ENCODE results near the gene PCNX3.

PCNX3 gene

DNA sequence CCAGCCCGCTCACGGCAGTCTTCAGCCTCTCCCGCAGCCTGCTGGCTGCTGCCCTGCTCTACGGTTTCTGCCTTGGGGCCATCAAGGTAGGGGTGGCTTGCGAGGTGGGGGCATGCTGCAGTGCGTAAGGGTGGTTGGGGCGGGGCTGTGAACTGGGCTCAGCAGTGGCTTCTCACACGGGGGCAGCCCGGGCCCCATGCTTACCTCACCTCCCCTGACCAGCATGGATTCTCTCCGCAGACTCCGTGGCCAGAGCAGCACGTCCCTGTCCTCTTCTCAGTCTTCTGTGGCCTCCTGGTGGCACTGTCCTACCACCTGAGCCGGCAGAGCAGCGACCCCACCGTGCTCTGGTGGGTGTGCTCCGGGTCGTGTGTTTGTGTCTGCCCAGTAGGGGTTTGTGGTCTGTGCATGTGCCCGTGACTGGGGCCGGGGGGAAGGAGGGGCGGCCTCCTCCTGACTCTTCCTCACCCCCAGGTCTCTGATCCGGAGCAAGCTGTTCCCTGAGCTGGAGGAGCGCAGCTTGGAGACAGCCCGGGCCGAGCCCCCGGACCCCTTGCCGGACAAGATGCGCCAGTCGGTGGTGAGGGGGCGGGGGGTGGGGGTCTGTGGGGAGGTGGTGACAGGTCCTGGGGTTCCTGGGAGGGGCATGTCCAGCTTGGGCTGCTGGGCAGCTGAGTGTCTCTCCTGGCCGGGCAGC, 9.5 kb downstream of the PCNX3 start:
- no peak for TF ChIP-seq CTCF (IDR thresholded peaks at IDR 0.05; ENCODE audit: low read depth, low read length)
- no peak overlapping the region for H3K4me3 ChIP-seq (replicated peaks in 1 of 2; ENCODE audit: low read depth in 2 of 2, low read length in 2 of 2)
- no peak for DNase-seq (ENCODE audit: low read depth in 2 of 2)

DNA sequence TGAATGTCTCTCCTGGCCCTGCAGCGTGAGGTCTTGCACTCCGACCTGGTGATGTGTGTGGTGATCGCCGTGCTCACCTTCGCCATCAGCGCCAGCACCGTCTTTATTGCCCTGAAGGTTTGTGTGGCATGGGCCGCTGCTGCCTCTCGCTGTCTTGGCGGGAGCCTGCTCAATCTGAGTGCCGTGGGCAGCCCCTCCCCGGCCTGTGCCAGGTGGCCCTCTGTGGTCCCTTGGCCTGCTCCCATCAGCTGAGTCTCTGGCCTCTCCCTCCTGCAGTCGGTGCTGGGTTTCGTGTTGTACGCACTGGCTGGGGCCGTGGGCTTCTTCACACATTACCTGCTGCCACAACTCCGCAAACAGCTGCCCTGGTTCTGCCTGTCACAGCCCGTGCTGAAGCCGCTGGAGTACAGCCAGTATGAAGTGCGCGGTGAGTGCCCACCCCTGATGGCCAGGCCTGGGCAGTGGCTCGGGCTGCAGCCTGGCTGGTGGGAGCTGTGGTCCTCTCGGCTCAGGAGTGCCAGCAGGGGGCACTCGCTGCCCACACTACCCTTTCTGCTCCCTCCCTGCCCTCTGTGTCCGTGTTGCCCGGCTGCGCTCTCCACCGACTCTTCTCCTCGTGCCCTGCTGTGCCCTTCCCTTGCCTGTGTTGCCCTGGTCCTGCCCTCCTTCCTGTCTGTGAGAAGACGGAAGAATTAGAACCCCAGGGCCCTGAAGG, 10.2 kb downstream of the PCNX3 start:
- no peak overlapping the region for H3K4me3 ChIP-seq (replicated peaks in 1 of 2; ENCODE audit: low read depth in 2 of 2, low read length in 2 of 2)
- peak; percentile 46 to 51 for DNase-seq (ENCODE audit: low read depth in 2 of 2)
- peak; percentile 50 for TF ChIP-seq CTCF (IDR thresholded peaks at IDR 0.05; ENCODE audit: low read depth, low read length)

DNA sequence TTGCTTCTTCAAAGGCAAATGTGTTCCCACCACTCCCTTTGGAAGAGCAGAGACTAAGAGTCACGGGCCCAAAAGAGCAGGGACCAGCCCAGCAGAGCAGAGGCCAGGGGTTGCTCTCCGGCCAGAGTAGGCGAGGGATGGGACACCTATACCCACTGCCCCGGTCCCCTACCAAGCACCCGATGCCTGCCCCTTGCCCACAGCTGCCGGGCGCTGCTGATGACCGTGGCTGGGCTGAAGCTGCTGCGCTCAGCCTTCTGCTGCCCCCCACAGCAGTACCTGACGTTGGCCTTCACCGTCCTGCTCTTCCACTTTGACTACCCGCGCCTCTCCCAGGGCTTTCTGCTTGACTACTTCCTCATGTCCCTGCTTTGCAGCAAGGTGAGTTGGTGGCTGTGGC, 11.6 kb downstream of the PCNX3 start:
- no peak overlapping the region for H3K4me3 ChIP-seq (replicated peaks in 1 of 2; ENCODE audit: low read depth in 2 of 2, low read length in 2 of 2)
- DNase-seq (ENCODE audit: low read depth in 2 of 2), result no peak
- TF ChIP-seq CTCF (IDR thresholded peaks at IDR 0.05; ENCODE audit: low read depth, low read length), result no peak

- no peak overlapping the region for H3K4me3 ChIP-seq (replicated peaks in 1 of 2; ENCODE audit: low read depth in 2 of 2, low read length in 2 of 2)
- DNase-seq (ENCODE audit: low read depth in 2 of 2), result no peak
- no peak for TF ChIP-seq CTCF (IDR thresholded peaks at IDR 0.05; ENCODE audit: low read depth, low read length)
Observed at GRCh38 chr11:65629579-65629978, 14.0 kb downstream of the PCNX3 start.

DNA sequence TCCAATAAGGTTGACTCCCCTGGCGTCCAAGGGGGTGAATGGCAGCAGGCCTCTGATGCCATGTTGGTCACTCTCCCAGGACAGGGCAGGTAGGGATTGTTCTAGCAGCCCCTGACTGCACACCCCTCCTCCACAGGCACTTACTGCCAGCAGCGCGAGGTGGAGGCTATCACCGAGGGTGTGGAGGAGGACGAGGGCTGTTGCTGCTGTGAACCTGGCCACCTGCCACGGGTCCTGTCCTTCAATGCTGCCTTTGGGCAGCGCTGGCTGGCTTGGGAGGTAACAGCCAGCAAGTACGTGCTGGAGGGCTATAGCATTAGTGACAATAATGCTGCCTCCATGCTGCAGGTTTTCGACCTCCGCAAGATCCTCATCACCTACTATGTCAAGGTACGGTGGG, 14.6 kb downstream of the PCNX3 start:
- TF ChIP-seq CTCF (IDR thresholded peaks at IDR 0.05; ENCODE audit: low read depth, low read length), result no peak
- DNase-seq (ENCODE audit: low read depth in 2 of 2), result no peak
- no peak overlapping the region for H3K4me3 ChIP-seq (replicated peaks in 1 of 2; ENCODE audit: low read depth in 2 of 2, low read length in 2 of 2)

GRCh38 chr11:65633390-65634108, 18.0 kb downstream of the PCNX3 start:
- DNase-seq (ENCODE audit: low read depth in 2 of 2), result no peak
- H3K4me3 ChIP-seq (replicated peaks in 1 of 2; ENCODE audit: low read depth in 2 of 2, low read length in 2 of 2), result no peak overlapping the region
- no peak for TF ChIP-seq CTCF (IDR thresholded peaks at IDR 0.05; ENCODE audit: low read depth, low read length)
